Stimulated activated CD8-positive, alpha-beta memory T cell treated with anti-CD3 and anti-CD28 coated beads, Interleukin-7, amount 100 ng/mL, for 4 hours (primary cell): Measurements from ENCODE around the gene REPS2.
"Not testable (repeated sequence)": the region's sequence is repeated elsewhere in the genome, so short reads cannot be mapped to it uniquely, and the experiment has no call there.

Source experiments
- DNase-seq, 2 donors: peaks; one replicate each; pipeline ENCODE4 v3.0.0-alpha.2; 2020; ENCODE audit warnings: low read depth in 2 of 2

Gene REPS2

DNA sequence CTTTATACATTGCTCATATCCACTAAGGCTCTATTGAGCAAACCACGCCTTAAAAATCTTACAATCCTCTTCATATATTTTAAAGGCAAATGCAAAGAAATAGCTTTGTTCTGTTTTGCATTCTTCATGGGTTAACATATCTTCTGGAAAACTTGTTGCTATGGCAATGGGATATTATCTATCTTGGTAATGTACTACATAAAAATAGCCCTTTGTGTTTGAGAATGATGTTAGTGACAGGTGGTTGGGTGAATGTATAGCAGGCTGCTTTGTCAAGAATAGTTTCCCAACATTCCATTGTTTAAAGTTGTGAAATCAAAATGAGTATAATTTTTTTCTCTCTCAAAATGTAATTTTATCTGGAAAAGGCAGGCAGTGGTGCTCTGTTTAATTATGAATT is 16.8 kb downstream of the REPS2 start:
- DNase-seq = no peak

DNA sequence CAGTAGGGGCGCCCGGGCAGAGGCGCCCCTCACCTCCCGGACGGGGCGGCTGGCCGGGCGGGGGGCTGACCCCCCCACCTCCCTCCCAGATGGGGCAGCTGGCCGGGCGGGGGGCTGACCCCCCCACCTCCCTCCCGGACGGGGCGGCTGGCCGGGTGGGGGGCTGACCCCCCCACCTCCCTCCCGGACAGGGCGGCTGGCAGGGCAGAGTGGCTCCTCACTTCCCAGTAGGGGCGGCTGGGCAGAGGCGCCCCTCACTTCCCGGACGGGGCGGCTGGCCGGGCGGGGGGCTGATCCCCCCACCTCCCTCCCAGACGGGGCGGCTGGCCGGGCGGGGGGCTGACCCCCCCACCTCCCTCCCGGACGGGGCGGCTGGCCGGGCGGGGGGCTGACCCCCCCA is 18.5 kb downstream of the REPS2 start:
- not testable (repeated sequence) for DNase-seq

DNA sequence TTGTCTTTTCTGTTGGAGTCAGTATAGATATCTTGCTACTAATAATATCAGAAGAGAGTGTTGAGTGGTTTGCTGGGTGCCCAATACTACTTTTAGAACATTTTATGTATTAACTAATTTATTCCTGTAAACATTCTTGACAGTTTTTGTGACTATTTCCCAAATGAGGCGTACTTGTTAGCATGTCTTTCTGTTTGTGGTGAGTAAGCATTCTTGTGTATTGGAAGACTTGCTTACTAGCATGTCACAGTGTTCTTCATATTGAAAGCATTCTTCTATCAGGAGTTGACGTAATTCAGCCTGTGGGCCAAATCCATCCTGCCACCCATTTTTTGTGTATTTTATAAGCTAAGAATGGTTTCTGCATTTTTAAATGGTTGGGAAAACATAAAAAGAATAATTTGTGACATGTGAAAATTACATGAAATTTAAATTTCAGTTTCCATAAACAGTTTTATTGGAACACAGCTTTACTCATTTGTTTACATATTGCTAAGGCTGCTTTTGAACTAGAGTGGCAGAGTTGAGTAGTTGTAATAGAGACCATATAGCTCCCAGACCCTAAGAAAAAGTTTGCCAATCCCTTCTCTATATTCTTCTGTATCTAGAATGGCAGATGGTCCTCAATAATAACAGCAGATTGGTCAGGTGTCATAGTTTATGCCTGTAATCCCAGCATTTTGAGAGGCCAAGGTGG is 20.4 kb downstream of the REPS2 start:
- no peak for DNase-seq

DNA sequence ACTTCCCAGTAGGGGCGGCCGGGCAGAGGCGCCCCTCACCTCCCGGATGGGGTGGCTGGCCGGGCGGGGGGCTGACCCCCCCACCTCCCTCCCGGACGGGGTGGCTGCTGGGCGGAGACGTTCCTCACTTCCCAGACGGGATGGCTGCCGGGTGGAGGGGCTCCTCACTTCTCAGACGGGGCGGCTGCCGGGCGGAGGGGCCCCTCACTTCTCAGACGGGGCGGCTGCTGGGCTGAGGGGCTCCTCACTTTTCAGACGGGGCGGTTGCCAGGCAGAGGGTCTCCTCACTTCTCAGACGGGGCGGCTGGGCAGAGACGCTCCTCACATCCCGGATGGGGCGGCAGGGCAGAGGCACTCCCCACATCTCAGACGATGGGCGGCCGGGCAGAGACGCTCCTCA is 22.3 kb downstream of the REPS2 start:
- not testable (repeated sequence) for DNase-seq

DNA sequence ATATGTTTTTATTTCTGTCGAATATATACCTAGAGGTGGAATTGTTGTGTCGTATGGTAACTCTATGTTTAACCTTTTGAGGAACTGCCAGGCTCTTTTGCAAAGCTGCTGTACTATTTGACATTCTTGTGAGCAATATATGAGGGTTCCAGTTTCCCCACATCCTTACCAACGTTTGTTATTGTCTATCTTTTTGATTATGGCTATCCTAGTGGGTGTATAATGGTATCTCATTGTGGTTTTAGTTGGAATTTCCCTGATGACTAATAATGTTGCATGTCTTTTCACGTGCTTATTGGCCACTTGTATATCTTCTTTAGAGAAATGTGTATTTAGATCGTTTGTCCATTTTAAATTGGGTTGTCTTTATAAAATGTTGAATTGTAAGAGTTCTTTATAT is 24.5 kb downstream of the REPS2 start:
- DNase-seq = no peak

DNA sequence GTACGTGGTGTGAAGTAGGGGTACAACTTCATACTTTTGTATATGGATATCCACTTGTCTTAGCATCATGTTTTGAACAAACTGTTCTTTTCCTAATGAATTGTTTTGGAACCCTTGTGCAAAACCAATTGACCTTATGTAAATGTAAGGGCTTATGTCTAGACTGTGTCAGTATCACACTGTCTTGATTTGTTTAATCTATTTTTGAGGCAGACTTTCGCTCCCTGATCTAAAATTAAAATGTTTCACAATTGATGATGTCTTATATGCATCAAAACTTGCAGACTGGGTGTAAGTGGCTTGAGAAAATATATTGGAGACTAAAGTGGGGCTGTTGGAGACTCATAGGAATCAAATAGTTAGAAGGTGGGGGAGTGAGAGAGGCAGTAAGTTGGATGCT is 25.2 kb downstream of the REPS2 start:
- no peak for DNase-seq

DNA sequence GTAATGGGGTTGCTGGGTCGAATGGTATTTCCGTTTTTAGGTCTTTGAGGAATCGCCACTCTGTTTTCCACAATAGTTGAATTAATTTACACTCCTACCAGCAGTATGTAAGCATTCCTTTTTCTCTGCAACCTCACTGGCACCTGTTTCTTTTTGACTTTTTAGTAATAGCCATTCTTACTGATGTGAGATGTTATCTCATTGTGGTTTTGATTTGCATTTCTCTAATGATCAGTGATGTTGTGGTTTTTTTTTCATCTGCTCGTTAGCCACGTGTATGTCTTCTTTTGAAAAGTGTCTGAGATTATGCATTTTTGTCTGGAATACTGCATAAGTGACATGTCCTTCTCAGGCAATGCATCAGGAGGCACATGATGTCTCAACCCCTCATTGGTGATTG is 28.8 kb downstream of the REPS2 start:
- no peak for DNase-seq

DNA sequence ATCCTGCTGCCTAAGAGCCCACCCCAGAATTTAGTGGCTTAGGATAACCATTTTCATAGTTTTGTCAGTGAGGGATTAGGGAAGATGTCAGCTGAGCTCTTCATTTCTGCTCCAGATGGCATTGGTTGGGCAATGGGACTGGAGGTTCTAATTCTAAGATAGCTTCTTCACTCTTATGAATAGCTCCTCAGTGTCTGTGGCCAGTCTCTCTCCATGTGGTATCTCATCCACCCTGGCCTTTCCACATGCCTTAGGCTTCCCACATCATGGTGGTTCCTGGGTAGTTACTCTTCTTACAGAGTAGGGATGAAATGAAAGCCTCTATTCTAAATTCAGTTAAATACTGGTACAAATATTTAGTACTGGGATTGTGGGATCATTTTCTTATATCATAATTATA is 31.3 kb downstream of the REPS2 start:
- no peak for DNase-seq

DNA sequence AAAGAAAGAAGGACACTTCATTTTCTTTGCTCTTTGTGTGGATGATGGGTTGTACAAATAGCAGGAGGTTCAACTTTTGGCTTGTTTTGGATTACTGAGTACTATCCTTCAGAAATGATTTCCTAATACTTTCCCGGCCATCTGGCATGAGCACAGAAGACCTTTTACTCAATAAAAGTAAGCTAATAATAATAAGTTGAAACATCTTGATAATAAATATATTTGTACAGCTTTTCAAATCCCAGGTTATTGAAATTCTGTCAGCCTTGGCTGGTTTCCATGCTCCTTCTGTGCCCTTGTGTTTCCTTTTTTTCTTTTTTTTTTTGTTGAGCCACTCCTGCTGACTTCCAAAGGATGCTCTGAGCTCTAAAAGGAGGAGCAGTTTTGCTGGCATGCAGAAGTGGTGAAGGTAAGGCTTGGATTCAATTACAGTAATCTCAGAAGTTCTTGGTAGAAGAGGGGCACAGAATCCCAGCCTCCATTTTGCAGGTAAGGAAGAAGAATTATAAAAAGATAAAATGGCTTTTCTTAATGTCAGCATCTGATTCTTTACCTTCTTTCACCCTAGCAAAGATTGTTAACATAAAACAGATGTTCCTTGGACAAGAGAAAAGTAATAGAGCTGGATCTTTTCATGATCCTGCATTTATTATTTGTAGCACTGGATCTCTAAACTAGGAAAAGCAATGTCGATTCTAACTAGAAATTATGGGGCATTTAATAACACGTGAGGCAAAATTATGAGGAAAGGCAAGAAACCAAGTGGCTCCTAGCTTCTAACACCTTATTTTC is 31.9 kb downstream of the REPS2 start:
- DNase-seq = no peak

DNA sequence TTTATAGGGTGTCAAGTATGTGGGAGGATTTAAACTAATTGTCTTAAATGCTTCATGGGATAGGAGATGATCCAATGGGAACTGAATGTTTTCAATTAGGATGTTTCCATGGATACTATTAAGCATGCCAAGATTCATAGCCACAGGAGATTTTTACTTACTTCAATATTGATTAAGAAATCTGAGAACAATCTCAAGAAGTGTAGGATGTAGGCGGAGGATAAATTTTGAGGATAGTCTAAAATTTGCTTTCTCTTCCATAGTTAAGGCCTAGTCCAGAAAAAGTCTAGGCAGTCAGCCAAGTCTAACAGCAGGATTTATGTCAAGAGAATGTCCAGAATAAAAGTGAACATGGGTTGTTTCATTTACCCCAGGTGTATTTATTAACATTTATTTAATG is 32.8 kb downstream of the REPS2 start:
- DNase-seq = no peak

DNA sequence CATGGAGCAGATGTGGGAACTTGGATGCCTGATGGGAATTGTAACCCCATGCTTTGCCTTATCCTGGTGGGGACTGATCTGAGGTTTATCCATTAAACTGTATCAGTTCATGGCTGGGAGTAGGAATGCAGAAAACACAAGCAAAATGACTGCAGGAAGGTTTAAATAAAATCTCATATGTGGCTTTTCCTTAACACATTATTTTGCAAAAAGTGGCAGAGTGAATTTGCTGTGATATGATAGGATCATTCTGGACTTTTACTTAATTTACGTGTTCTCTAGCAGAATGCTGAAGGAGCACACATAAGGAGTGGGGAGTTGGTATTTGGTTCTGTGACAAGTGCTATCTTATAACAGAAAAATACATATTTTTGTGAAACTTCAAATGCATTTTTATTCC is 34.8 kb downstream of the REPS2 start:
- DNase-seq = no peak

DNA sequence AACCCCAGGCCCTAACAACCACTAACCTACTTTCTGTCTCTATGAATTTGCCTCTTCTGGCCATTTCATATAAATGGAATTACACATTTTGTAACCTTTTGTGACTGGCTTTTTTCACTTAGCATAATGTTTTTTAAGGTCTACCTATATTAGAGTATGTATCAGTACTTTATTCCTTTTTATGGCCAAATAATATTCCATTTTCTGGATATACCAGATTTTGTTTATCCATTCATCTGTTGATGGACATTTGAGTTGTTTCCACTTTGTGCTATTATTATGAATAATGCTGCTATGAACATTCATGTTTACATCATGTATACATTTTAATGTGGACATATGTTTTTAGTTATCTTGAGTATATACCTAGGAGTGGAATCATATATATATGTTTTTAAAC is 35.5 kb downstream of the REPS2 start:
- no peak for DNase-seq

DNA sequence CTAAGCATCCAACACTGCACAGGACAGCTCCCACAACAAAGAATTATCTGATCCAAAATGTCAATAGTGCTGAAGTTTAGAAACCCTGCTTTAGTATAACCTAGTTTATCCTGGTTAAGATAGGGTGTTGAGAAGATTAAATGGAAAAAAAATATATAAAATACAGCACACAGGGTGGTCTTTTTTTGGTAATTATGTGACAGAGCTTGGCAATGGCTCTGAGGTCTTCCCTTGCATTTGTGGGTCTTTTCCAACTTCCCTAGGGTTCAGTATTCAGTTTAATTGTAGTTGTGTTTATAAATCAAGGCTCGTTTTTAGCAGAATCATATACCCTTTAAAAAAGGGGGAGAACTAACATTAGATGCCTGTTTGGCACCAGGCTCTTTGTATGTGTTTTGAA is 36.6 kb downstream of the REPS2 start:
- no peak for DNase-seq

DNA sequence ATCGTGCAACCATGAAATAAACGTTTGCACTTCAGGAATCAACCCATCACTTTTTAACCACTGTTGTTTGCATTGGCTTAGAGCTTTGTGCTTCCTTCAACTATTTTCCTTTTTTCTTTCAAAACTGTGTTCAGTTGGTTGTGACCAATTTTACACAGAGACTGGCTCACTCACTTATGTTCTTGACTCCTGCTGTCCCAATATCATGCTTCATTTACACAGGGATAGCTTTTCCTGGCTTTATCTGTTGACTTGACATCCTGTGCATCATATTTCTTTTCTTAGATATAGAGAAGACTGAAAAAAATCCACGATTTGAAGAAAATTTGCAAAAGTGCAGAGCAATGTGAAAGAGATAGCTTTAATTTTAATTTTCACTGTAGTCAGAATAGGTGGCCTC is 38.8 kb downstream of the REPS2 start:
- no peak for DNase-seq

DNA sequence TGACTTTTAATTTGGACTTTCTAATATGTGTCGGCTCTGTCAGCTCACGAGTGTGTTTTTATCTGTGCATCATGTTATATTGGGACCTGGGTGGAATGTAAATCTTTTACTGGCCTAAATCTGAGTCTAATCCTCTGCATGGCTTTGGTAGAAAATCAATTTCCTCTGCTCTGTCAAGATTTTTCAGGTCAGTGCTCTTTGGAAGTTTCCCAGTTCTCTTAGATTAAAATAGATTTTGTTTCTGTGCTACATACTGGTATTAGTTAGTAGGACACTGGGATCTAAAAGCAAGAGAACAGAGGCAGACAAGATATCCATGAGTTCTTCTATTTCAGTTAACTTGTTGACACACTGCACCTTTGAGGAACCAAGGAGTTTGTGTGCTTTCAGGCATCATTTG is 39.7 kb downstream of the REPS2 start:
- DNase-seq = no peak

DNA sequence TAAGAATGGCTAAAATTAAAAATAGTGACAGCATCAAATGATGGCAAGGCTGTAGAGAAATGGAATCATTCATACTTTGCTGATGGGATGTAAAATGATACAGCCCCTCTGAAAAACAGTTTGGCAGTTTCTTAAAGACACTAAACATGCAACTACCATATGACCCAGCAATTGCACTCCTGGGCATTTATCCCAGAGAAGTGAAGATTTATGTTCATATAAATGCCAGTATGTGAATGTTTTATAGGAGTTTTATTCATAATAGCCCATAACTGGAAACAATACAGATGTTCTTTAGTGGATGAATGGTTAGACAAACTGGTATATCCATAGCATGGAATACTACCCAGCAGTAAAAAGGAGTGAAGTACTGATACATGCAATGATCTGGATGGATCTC is 43.3 kb downstream of the REPS2 start:
- no peak for DNase-seq

DNA sequence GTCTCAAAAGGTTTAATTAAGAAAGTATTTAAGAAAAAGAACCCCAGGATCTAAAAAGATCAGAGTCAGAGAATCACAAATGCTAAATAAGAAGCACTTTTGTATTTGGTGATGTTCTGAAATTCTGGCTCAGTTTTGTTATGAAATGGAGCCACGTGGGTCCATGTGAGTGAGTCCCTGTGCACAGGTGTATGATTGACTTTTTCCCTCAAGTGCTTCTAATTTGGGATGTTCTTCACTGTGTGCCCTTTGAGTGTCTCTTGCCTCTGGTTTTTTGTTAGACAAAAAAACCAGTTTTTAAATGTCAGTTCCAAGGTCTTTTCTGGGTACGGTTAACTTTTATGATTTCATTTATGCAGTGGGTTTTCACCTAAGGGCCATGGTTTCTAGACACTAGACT is 44.4 kb downstream of the REPS2 start:
- DNase-seq = no peak

DNA sequence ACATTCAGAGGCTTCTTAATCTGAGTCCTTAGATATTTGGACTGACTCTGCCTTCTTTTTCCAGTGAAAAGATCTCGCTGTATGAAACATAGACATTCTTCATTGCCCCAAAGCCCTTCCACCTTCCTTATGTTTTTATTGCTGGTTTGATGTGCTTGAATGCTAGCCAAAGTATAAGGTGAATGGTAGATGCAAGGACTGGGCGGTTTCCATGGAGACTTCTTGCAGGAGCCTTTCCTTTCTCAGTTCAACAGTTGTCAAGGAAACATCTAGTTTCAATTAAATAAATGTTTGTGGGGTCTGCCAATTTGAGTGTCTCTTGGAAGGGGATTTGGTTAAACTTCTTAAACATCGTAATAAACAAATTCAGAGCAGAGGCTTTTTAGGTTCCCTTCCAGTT is 46.0 kb downstream of the REPS2 start:
- DNase-seq = no peak

DNA sequence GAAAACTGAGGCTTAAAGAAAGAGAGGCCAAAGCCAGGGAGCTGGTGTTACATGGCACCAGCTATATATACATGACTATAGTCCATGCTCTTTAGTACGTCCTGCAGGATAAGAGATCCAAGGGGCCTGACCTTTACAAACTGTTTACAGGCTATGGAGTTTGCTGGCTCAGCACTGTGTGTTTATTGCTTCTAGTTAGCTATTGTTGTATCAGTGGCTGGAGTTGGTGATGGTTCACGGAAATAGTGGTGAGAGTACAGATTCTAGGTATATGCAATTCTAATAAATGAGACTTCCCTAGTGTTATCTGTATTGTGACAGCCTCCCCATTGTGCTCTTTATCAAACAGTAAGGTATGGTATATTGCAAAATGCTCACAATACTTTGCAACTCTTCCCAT is 46.5 kb downstream of the REPS2 start:
- no peak for DNase-seq

DNA sequence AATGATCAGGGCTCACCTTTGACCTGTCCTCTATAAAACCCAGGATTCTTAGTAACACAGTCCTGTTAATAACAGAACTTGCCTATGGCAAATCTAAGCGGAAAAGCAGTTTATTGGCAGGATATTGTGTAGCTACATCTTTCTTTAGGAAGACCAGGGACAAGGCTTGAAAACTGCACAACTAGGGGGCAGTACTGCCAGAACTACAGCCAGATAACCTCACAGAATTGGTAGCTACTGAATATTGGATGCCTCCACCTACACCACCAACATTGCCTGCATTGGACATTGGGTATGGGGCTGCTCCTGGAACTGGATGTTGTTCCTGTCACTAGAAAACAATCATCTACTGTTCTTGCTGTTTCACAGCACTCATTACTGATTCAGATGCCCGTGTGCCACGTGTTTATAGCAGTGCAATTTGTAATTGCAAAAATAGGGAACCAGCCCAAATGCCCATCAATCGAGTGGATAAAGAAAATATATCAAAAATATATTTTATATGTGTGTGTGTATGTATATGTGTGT is 47.4 kb downstream of the REPS2 start:
- DNase-seq = no peak

DNA sequence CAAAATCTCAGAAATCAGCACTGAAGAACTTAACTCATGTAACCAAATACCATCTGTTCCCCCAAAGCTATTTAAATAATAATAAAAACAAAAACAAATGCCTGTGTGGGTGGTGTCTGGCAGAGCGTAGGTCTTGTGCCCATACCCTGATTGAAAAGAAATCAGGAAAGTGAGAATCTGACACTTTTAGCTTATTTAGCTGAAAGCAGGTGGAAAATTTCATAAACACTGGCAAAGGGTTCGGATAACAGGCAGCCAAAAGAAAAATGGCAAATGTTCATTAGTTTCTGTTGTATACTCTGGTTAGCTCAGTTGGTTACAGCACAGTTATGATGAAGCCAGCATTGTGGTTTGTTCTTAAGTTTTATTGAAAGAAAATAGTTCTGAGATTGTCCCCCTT is 48.3 kb downstream of the REPS2 start:
- DNase-seq = no peak

DNA sequence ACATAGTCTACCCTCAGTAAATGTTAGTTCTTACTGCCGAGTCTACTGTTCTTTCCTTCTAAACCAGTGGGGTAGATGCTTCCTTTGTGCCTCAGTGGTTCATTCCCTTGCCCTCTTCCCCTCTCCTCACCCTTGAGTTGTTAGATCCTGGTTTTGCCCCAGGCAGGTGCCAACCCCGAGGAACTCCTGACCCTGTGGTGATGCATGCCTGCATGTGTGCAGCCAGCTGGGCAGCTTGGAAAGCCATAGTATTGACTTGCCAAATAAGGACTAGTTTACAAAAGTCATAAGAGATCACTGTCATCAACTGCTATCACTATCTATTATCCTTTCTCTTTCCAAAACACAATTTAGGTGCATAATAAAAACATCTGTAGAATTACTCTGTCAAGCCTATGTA is 50.9 kb downstream of the REPS2 start:
- no peak for DNase-seq

DNA sequence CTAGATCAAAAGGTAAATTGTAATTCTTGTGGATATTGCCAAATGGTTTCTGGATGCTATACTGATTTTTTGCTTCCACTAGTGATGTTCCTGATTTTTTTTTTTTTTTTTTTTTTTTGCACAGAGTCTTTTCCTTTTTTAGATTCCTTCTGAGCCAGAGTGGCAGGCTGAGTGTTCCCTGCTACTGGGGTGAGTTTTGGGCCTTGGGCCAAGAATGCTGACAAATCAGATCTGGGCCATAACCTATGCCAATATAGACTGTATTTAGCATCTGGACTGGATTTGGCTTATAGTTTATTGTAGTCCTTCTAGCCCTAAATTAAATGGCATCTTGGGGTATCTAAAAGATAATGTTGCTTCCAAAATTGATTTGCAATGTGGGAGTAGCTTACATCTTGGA is 52.8 kb downstream of the REPS2 start:
- DNase-seq = no peak
